Natural killer cell (primary cell): ENCODE measurements around the gene ISM1. TPM values are rescaled to one million over a fixed set of nuclear protein-coding genes. Genes with fewer than 3 reads are reported as not detected.

Experiments used
- ATAC-seq, 3 donors: fragments of 150-1000 bp in 2 of 3; fragments of 200-7000 bp in 1 of 3; cut with Tn5 transposase; 1 replicate in 1 of 3; 2 replicates in 2 of 3; pipeline ENCODE4 v1.10.0; 2021; ENCODE audit warnings: mild to moderate bottlenecking in 2 of 3, moderate library complexity in 2 of 3
- DNase-seq, 2 donors: peaks; one replicate each; pipeline versions ENCODE4 v3.0.0 to v3.0.0-alpha.2; 2013 to 2021; ENCODE audit warnings: mixed read lengths in 1 of 2
- H3K27ac ChIP-seq: one replicate; pipeline ENCODE4 v1.5.1; 2013; ENCODE audit warnings: mild to moderate bottlenecking, low read length
- H3K27me3 ChIP-seq: one replicate; pipeline ENCODE4 v1.6.1; 2013; ENCODE audit warnings: low read length; ENCODE audit not compliant: control insufficient read depth, insufficient read depth
- H3K36me3 ChIP-seq: one replicate; pipeline ENCODE4 v1.6.1; 2013; ENCODE audit warnings: low read length; ENCODE audit not compliant: control insufficient read depth, insufficient read depth
- H3K4me1 ChIP-seq: one replicate; pipeline ENCODE4 v1.6.1; 2013; ENCODE audit warnings: low read length; ENCODE audit not compliant: control insufficient read depth, insufficient read depth
- H3K4me3 ChIP-seq: one replicate; pipeline ENCODE4 v1.5.1; 2013; ENCODE audit warnings: low read length
- H3K9me3 ChIP-seq: one replicate; pipeline ENCODE4 v1.6.1; 2013; ENCODE audit warnings: low read length; ENCODE audit not compliant: control insufficient read depth, insufficient read depth
- H3K27ac Mint-ChIP-seq, 2 donors: one replicate each; pipeline ENCODE4 v1.8.0; 2022; ENCODE audit warnings: mild to moderate bottlenecking in 2 of 2, mixed read lengths in 2 of 2, moderate library complexity in 1 of 2
- H3K27me3 Mint-ChIP-seq, 2 donors: one replicate each; pipeline ENCODE4 v1.8.0; 2022; ENCODE audit warnings: low read depth in 2 of 2, mixed read lengths in 2 of 2
- H3K36me3 Mint-ChIP-seq: one replicate; pipeline ENCODE4 v1.8.0; 2022; ENCODE audit warnings: mixed read lengths
- H3K4me1 Mint-ChIP-seq, 2 donors: one replicate each; pipeline ENCODE4 v1.8.0; 2022; ENCODE audit warnings: mixed read lengths in 2 of 2
- H3K4me3 Mint-ChIP-seq: one replicate; pipeline ENCODE4 v1.8.0; 2022; ENCODE audit warnings: mild to moderate bottlenecking, moderate library complexity, mixed read lengths
- H3K9me3 Mint-ChIP-seq, 2 donors: one replicate each; pipeline ENCODE4 v1.8.0; 2022; ENCODE audit warnings: mixed read lengths in 2 of 2
- CTCF ChIP-seq: fragments of 200-600 bp; IDR thresholded peaks from one replicate; pipeline ENCODE4 v1.8.0; 2022; ENCODE audit warnings: antibody characterized with exemption
- WGBS: methylation state at CpG from one replicate; pipeline ENCODE4 v1.1.7; 2013; ENCODE audit warnings: missing lambda C conversion rate; ENCODE audit not compliant: insufficient coverage; 5-methylcytosine and 5-hydroxymethylcytosine counted together
- intact Hi-C: fragments of 100-400 bp; cut with micrococcal nuclease; formaldehyde crosslinking; loops from one replicate; pipeline ENCODE4 v1.14.2; 2022
- total RNA-seq, 4 donors: library from RNA; stranded (reverse); fragments of 120-200 nt in 1 of 4; gene quantifications; one replicate each; pipeline versions ENCODE4 v1.2.3 to v1.2.4, GENCODE V29; 2013 to 2022

ISM1 gene
- total RNA-seq, 3 donors from 2014 or later (not counting 1 experiment from before 2014, with no cell fraction given): 0.13 TPM; not detected in 2

GRCh38 chr20:13333036-13333435, 112.0 kb downstream of the ISM1 start:
- H3K9me3 ChIP-seq: no peaks in the 10 kb centered on the region
- Mint-ChIP-seq H3K4me1 (no peaks in the 10 kb centered on the region), H3K27ac (no peak overlapping the region), H3K27me3 (peaks cover 0 to 2% of the 10 kb centered on the region in 2 donors), H3K9me3 (peaks cover 0 to 4% of the 10 kb centered on the region in 2 donors), H3K4me3 (no peak overlapping the region), H3K36me3 (no peaks in the 10 kb centered on the region)
- H3K4me3 ChIP-seq: no peak overlapping the region
- H3K27ac ChIP-seq: no peak overlapping the region
- intact Hi-C loops: no loop called here
- no peak for DNase-seq
- WGBS: 67% methylated on average over 2 of the region's 2 CpGs
- H3K27me3 ChIP-seq: no peaks in the 10 kb centered on the region
- H3K4me1 ChIP-seq: no peaks in the 10 kb centered on the region
- no peaks in the 10 kb centered on the region for H3K36me3 ChIP-seq
- no peak for ATAC-seq
- no peak for TF ChIP-seq CTCF

DNA sequence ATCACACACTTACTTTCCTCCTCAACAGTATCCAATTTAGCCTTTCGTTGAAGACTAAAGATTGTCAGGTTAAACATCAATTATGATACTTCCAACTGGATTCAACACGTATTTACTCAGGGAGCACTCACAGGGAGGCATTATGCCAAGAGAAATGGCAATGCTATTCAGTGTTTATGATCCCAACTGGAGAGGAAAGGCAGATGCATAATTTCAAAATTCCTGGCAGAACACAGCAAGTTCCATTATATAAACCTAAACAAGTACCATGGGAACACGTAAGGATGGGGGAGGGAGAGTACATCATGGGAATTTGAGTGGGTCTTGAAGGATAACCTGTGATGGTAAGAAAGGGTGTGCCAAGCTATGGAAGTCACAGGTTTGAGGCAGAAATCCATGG, 112.7 kb downstream of the ISM1 start:
- Mint-ChIP-seq H3K27ac (no peak overlapping the region), H3K36me3 (no peaks in the 10 kb centered on the region), H3K9me3 (peaks cover 0 to 4% of the 10 kb centered on the region in 2 donors), H3K27me3 (peaks cover 0 to 2% of the 10 kb centered on the region in 2 donors), H3K4me3 (no peak overlapping the region), H3K4me1 (no peaks in the 10 kb centered on the region)
- ATAC-seq: no peak
- Histone ChIP-seq H3K4me3 (no peak overlapping the region), H3K27ac (no peak overlapping the region), H3K9me3 (no peaks in the 10 kb centered on the region), H3K36me3 (no peaks in the 10 kb centered on the region), H3K4me1 (no peaks in the 10 kb centered on the region), H3K27me3 (no peaks in the 10 kb centered on the region)
- no peak for TF ChIP-seq CTCF
- WGBS: 90% methylated on average over 3 of the region's 3 CpGs
- intact Hi-C loops: no loop called here
- no peak for DNase-seq

- intact Hi-C loops: no loop called here
- Mint-ChIP-seq H3K4me3 (no peak overlapping the region), H3K27me3 (peaks cover 0 to 2% of the 10 kb centered on the region in 2 donors), H3K27ac (no peak overlapping the region), H3K36me3 (no peaks in the 10 kb centered on the region), H3K4me1 (no peaks in the 10 kb centered on the region), H3K9me3 (peaks cover 0 to 4% of the 10 kb centered on the region in 2 donors)
- H3K4me3 ChIP-seq: no peak overlapping the region
- H3K27ac ChIP-seq: no peak overlapping the region
- H3K4me1 ChIP-seq: no peaks in the 10 kb centered on the region
- no peaks in the 10 kb centered on the region for H3K36me3 ChIP-seq
- no peak for TF ChIP-seq CTCF
- ATAC-seq (no peak), DNase-seq (no peak)
- no peaks in the 10 kb centered on the region for H3K9me3 ChIP-seq
- H3K27me3 ChIP-seq: no peaks in the 10 kb centered on the region
- 93% methylated on average over 4 of the region's 4 CpGs for WGBS
These were observed 115.4 kb downstream of the ISM1 start for GRCh38 chr20:13336308-13337089.
